HG03571 (cell line): ENCODE measurements around the gene ZFYVE21.

Source experiments
- ATAC-seq: cut with Tn5 transposase; IDR thresholded peaks from one replicate; pipeline ENCODE4 v1.9.1; 2021; ENCODE audit not compliant: unreplicated experiment

Gene ZFYVE21

GRCh38 chr14:103736546-103737431 lies 21.2 kb downstream of the ZFYVE21 start:
- ATAC-seq = no peak

- no peak for ATAC-seq
These were observed 21.9 kb downstream of the ZFYVE21 start for GRCh38 chr14:103737432-103738045.

- ATAC-seq = no peak
These were observed 22.6 kb downstream of the ZFYVE21 start for GRCh38 chr14:103738166-103738565.

GRCh38 chr14:103738701-103739451 lies 23.3 kb downstream of the ZFYVE21 start:
- no peak for ATAC-seq

GRCh38 chr14:103739466-103739792 lies 23.8 kb downstream of the ZFYVE21 start:
- no peak for ATAC-seq

- no peak for ATAC-seq
These were observed 24.3 kb downstream of the ZFYVE21 start for GRCh38 chr14:103739793-103740501.

- ATAC-seq = no peak
These were observed 25.5 kb downstream of the ZFYVE21 start for GRCh38 chr14:103740991-103741689.

GRCh38 chr14:103741876-103742275 lies 26.3 kb downstream of the ZFYVE21 start:
- ATAC-seq = no peak

- no peak for ATAC-seq
These were observed 27.1 kb downstream of the ZFYVE21 start for GRCh38 chr14:103742499-103743255.

GRCh38 chr14:103743691-103744090 lies 28.1 kb downstream of the ZFYVE21 start:
- no peak for ATAC-seq

- no peak for ATAC-seq
These were observed 29.2 kb downstream of the ZFYVE21 start for GRCh38 chr14:103744621-103745395.

- ATAC-seq = no peak
These were observed 29.8 kb downstream of the ZFYVE21 start for GRCh38 chr14:103745424-103745823.

- no peak for ATAC-seq
These were observed 31.1 kb downstream of the ZFYVE21 start for GRCh38 chr14:103746701-103747100.

GRCh38 chr14:103748534-103748857 lies 32.9 kb downstream of the ZFYVE21 start:
- ATAC-seq = no peak

- ATAC-seq = no peak
These were observed 33.8 kb downstream of the ZFYVE21 start for GRCh38 chr14:103749452-103749851.

- no peak for ATAC-seq
These were observed 34.2 kb downstream of the ZFYVE21 start for GRCh38 chr14:103749860-103750259.

GRCh38 chr14:103753774-103754173 lies 38.2 kb downstream of the ZFYVE21 start:
- no peak for ATAC-seq

- no peak for ATAC-seq
These were observed 39.5 kb downstream of the ZFYVE21 start for GRCh38 chr14:103755060-103755459.

GRCh38 chr14:103758059-103758776 lies 42.6 kb downstream of the ZFYVE21 start:
- no peak for ATAC-seq
